Sigmoid colon (tissue), 4 donors: ENCODE measurements around the gene DLG1.
"Not testable (repeated sequence)": the region's sequence is repeated elsewhere in the genome, so short reads cannot be mapped to it uniquely, and the experiment has no call there.

Experiments used
- CTCF ChIP-seq, 4 experiments: fragments of 450-650 bp in 3 of 4; fragments of 200-600 bp in 1 of 4; IDR thresholded peaks; one replicate each; pipeline ENCODE4 v1.5.1; 2016 to 2019; ENCODE audit warnings: antibody characterized with exemption in 4 of 4, mild to moderate bottlenecking in 3 of 4, moderate library complexity in 2 of 4
- POLR2A ChIP-seq, 2 donors: fragments of 450-650 bp; IDR thresholded peaks; one replicate each; pipeline ENCODE4 v1.6.1; 2016; ENCODE audit warnings: antibody characterized with exemption in 2 of 2, mild to moderate bottlenecking in 2 of 2, moderate library complexity in 2 of 2
- POLR2AphosphoS5 ChIP-seq, 4 donors: sonication (generic); formaldehyde crosslinking; IDR thresholded peaks; one replicate each; pipeline ENCODE4 v1.6.1; 2017; ENCODE audit warnings: antibody characterized with exemption in 4 of 4

- not testable (repeated sequence) for TF ChIP-seq CTCF, POLR2A, POLR2AphosphoS5 (IDR thresholded peaks at IDR 0.05)
These were observed 86.7 kb downstream of the DLG1 start for GRCh38 chr3:197211698-197212097.
